Mucosa of stomach (tissue), 1 donor: ENCODE data around the gene DISP2.
A peak's percentile ranks its signal among the peaks of the same experiment; 100 is the strongest.

Experiments used
- H3K27me3 ChIP-seq: one replicate; pipeline ENCODE4 v1.7.0; 2013; ENCODE audit warnings: mild to moderate bottlenecking, low read length; ENCODE audit not compliant: control insufficient read depth, insufficient read depth
- H3K36me3 ChIP-seq: one replicate; pipeline ENCODE4 v1.7.0; 2013; ENCODE audit warnings: low read length; ENCODE audit not compliant: control insufficient read depth, insufficient read depth
- H3K4me1 ChIP-seq: one replicate; pipeline ENCODE4 v1.7.0; 2013; ENCODE audit warnings: mild to moderate bottlenecking, low read length; ENCODE audit not compliant: control insufficient read depth, insufficient read depth
- H3K4me3 ChIP-seq: one replicate; pipeline ENCODE4 v1.7.0; 2013; ENCODE audit warnings: low read length
- H3K9ac ChIP-seq: one replicate; pipeline ENCODE4 v1.7.0; 2013; ENCODE audit warnings: mild to moderate bottlenecking, low read length, moderate library complexity
- H3K9me3 ChIP-seq: one replicate; pipeline ENCODE4 v1.7.0; 2013; ENCODE audit warnings: mild to moderate bottlenecking, low read length, moderate library complexity; ENCODE audit not compliant: control insufficient read depth
- donor health status: Pancreatic carcinoma.

The DISP2 gene

DNA sequence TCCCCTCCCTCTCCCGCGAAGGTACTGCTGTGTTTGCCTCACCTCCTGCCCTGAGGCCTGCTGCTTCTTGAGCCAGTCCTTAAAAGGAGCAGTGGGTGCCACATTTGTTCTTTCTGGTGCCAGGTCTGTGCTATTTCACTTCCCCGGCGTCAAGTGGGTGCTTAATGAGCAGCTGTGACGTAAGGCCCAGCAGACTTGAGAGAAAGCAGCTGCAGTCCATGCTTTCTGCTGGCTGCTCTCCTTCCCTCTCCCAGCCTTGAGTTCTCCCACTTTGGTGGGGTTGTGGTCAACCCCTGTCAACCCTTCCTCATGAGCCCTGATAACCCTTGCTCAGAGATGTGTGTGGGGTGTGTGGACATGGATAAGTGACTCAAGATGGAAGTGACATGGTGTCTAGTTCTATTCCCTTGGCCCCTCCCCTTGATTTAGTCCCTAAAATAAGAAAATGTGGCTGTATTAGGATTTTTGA is 27.6 kb upstream of the DISP2 start:
- Histone ChIP-seq H3K27me3 (no peaks in the 10 kb centered on the region), H3K36me3 (no peaks in the 10 kb centered on the region), H3K9ac (no peak overlapping the region), H3K9me3 (no peaks in the 10 kb centered on the region), H3K4me3 (no peak overlapping the region), H3K4me1 (peaks cover 9% of the 10 kb centered on the region)

DNA sequence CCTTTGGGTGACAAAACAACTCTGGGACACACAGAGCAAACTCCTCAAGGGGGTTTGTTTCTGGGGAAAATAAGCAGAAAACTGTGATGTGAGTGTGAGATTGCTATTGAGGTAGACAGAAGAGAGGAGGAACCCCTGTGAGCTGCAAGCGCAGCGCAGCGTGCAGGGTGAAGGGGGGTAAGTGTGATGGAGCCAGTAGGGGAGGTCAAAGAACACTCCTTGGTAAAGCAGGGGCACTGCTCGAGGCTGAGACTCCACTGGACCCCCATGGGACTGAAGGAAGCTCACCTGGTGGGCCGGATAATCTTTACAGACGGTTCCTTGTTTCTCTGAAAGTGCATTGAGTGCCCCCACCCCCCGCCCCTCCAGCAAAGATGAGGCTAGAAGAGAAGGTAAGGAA is 27.0 kb upstream of the DISP2 start:
- Histone ChIP-seq H3K27me3 (no peaks in the 10 kb centered on the region), H3K36me3 (no peaks in the 10 kb centered on the region), H3K9ac (no peak overlapping the region), H3K9me3 (no peaks in the 10 kb centered on the region), H3K4me3 (no peak overlapping the region), H3K4me1 (peaks cover 4% of the 10 kb centered on the region)

GRCh38 chr15:40331637-40332036 is 26.4 kb upstream of the DISP2 start:
- Histone ChIP-seq H3K4me1 (peaks cover 4% of the 10 kb centered on the region), H3K9me3 (no peaks in the 10 kb centered on the region), H3K36me3 (no peaks in the 10 kb centered on the region), H3K4me3 (no peak overlapping the region), H3K27me3 (no peaks in the 10 kb centered on the region), H3K9ac (no peak overlapping the region)

GRCh38 chr15:40332113-40332781 is 25.8 kb upstream of the DISP2 start:
- no peak overlapping the region for H3K4me3 ChIP-seq
- no peaks in the 10 kb centered on the region for H3K9me3 ChIP-seq
- no peaks in the 10 kb centered on the region for H3K27me3 ChIP-seq
- H3K9ac ChIP-seq: no peak overlapping the region
- no peaks in the 10 kb centered on the region for H3K36me3 ChIP-seq
- peaks cover 4% of the 10 kb centered on the region for H3K4me1 ChIP-seq

- Histone ChIP-seq H3K9me3 (no peaks in the 10 kb centered on the region), H3K4me1 (peaks cover 21% of the 10 kb centered on the region), H3K9ac (no peak overlapping the region)
Observed at GRCh38 chr15:40333922-40334492, 24.0 kb upstream of the DISP2 start.

GRCh38 chr15:40334541-40334940 is 23.5 kb upstream of the DISP2 start:
- no peak overlapping the region for H3K4me3 ChIP-seq
- H3K4me1 ChIP-seq: peaks cover 27% of the 10 kb centered on the region
- H3K36me3 ChIP-seq: no peaks in the 10 kb centered on the region
- H3K9ac ChIP-seq: no peak overlapping the region
- no peaks in the 10 kb centered on the region for H3K9me3 ChIP-seq
- H3K27me3 ChIP-seq: no peaks in the 10 kb centered on the region

More at GRCh38 chr15:40333922-40334492, 24.0 kb upstream of the DISP2 start:
- no peaks in the 10 kb centered on the region for H3K27me3 ChIP-seq
- H3K4me3 ChIP-seq: no peak overlapping the region
- no peaks in the 10 kb centered on the region for H3K36me3 ChIP-seq

DNA sequence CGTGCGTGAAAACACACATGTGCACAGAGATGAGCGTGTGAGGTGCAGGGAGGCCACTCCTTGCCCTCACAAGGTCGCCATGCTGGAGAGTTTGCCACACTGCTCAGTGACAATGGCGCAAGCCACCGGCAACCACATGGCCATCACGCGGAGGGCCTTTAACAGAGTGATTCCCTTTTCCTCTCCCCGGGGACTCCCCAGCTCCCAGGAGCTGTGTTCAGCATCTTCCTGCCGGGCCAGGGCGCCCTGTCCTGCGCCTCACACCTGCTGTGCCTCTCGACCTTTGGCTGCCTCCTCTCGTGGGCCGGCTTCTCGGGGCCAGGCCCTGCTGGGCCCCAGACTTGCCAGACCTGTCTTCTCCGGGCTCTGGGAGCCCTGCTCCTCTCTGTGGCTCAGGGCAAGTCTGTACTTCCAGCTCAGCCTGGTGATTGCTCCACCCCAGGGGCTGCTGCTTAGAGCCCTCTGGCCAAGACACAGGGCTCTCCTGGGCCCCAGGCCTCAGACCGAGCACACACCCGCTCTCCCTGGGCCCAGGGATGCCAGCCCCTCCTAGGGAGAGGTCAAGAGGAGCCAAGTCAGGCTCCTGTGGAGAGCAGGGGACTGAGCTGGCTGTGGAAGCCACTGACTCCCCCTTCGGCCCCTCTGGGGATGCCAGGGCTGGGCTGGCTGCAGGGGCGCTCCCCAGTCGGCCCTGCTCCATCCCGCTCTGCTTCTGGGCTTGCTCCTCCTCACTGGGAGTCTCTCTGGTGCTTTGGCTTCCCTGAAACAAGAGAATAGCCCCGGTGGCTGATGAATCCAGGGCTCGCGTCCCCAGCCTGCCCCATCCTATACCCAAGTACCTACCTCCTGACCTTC is 22.9 kb upstream of the DISP2 start:
- Histone ChIP-seq H3K4me3 (no peak overlapping the region), H3K27me3 (no peaks in the 10 kb centered on the region), H3K4me1 (peaks cover 33% of the 10 kb centered on the region), H3K9ac (no peak overlapping the region), H3K9me3 (no peaks in the 10 kb centered on the region), H3K36me3 (no peaks in the 10 kb centered on the region)

DNA sequence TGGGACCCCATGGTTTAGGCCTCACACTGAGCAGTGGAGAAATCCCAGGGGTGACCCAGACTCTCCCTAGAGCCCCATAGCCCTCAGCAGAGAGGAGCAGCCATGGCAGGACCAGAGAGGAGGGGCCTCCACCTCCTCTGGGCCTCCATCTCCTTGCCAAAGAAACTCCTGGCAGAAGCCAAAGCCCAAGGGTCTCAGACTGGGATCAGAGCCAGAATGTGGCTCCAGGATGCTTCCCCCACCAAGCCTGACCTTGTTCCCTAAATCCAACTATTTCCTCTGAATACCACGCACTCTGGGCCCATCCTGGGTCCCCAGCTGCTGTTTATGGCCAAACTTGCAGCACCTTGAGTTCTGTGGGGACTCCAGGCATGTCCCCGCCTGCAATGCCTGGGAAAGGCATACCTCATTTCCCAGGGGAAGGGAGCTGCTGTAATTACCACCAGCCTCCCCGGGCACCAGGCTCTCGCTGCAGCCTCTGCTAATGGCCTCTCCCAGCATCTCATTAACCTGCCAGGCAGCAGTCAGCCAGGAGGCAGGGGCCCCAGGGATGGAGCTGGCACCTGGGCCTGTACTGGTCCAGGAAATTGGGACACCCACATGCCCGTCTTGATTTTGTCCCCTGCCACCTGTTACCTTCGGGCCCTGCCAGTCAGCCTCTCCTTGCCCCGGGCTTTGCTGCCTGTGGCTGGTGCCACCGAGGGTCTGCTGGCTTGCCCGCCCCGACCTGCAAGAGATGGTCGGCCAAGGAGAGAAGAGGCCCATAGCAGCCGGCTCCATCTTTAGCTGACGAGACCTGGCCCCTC is 21.9 kb upstream of the DISP2 start:
- no peaks in the 10 kb centered on the region for H3K36me3 ChIP-seq
- H3K27me3 ChIP-seq: no peaks in the 10 kb centered on the region
- no peak overlapping the region for H3K9ac ChIP-seq
- H3K4me1 ChIP-seq: peaks cover 43% of the 10 kb centered on the region
- no peaks in the 10 kb centered on the region for H3K9me3 ChIP-seq
- no peak overlapping the region for H3K4me3 ChIP-seq

DNA sequence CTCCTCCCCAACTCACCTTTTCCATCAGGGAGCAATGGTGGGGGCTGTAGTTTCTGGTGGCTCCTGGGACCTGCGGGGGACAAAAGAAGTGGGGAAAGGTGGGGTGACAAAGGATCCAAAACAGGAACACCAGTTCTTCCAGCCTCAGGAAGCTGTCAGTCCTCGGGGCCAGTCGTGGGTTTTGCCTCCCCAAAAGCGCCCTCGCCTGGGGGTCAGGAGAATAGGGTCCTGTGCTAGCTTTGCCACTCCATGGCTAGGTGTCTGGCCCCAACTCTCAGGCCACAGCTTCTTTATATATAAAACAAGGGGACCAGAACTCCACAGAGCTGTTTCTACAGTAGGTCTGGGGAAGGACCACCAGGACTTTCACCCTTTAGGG is 21.3 kb upstream of the DISP2 start:
- H3K36me3 ChIP-seq: no peaks in the 10 kb centered on the region
- H3K9me3 ChIP-seq: no peaks in the 10 kb centered on the region
- no peak overlapping the region for H3K9ac ChIP-seq
- peaks cover 48% of the 10 kb centered on the region for H3K4me1 ChIP-seq
- no peak overlapping the region for H3K4me3 ChIP-seq
- no peaks in the 10 kb centered on the region for H3K27me3 ChIP-seq

DNA sequence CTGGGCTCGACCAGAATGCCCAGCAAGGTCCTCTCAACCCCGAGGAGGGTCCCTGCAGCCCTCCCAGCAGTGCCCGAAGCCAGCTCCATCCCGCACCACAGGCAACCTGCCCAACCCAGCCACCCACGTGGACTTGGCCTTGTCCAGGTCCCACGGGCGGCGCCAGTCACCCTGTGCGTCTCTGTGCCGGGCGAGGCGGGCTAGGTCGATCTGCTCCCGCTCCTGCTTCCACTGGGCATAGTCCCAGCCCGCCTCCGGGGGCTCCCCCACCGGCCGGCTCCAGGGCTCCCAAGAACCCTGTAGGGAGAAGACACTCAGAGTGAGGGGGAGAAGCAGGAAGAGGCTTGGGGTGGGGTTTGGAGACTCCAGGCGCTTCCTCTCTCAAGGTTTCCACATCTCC is 20.4 kb upstream of the DISP2 start:
- H3K4me1 ChIP-seq: peaks cover 54% of the 10 kb centered on the region
- no peaks in the 10 kb centered on the region for H3K9me3 ChIP-seq
- no peaks in the 10 kb centered on the region for H3K36me3 ChIP-seq
- no peak overlapping the region for H3K4me3 ChIP-seq
- H3K9ac ChIP-seq: no peak overlapping the region
- H3K27me3 ChIP-seq: no peaks in the 10 kb centered on the region

DNA sequence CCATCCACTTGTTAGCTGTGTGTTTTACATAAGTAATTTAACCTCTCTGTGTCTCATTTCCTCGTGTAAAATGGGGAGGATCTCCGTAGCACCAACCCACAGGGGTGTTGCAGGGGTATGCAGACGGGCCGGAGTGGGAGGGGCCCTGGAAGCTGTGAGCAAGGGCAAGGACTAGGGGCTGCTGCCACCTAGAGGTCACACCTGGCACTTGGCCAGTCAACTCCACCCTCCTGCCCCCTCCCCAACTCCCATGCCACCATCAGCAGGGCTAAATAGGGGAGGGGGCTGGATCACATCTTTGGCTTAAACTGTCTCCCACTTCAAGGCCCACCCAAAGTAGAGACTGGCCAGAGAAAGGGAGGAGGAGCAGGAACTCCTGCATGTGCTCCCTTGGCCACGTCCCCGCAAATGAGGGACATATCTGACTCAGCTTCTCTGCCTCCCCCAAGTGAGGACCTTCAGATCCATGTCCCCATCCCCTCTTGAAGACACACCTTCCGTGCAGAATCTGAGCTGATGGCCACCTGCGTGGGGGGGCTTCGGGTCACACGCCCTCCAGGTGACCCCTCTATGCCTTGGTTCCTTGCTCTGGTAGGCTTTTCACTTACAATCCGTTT is 19.9 kb upstream of the DISP2 start:
- H3K36me3 ChIP-seq: no peaks in the 10 kb centered on the region
- H3K4me3 ChIP-seq: no peak overlapping the region
- no peaks in the 10 kb centered on the region for H3K9me3 ChIP-seq
- peaks cover 59% of the 10 kb centered on the region for H3K4me1 ChIP-seq
- no peaks in the 10 kb centered on the region for H3K27me3 ChIP-seq
- peak overlapping the region; percentile 10 for H3K9ac ChIP-seq
